Measurements from ENCODE around the gene TNFRSF1A.

DNA sequence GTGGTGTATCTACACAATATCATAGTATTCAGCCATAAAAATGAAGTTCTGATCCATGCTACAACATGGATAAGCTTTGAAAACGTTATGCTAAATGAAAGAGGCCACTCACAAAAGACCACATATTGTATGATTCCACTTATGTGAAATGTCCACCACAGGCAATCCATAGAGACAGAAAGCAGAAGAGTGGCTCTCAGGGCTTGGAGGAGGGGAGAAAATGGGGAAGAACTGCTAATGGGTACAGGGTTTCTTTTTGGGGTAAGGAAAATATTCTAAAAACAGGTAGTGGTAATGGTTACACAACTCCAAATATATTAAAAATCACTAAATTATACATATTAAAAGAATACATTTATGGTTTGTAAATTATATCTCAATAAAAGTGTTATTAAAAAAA lies 17.0 kb upstream of the TNFRSF1A start:
- no peak for TF ChIP-seq POLR2A (IDR thresholded peaks at IDR 0.05)
- TF ChIP-seq, protein P1, sequence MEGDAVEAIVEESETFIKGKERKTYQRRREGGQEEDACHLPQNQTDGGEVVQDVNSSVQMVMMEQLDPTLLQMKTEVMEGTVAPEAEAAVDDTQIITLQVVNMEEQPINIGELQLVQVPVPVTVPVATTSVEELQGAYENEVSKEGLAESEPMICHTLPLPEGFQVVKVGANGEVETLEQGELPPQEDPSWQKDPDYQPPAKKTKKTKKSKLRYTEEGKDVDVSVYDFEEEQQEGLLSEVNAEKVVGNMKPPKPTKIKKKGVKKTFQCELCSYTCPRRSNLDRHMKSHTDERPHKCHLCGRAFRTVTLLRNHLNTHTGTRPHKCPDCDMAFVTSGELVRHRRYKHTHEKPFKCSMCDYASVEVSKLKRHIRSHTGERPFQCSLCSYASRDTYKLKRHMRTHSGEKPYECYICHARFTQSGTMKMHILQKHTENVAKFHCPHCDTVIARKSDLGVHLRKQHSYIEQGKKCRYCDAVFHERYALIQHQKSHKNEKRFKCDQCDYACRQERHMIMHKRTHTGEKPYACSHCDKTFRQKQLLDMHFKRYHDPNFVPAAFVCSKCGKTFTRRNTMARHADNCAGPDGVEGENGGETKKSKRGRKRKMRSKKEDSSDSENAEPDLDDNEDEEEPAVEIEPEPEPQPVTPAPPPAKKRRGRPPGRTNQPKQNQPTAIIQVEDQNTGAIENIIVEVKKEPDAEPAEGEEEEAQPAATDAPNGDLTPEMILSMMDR (IDR thresholded peaks at IDR 0.05): no peak
- TF ChIP-seq POLR2AphosphoS5 (IDR thresholded peaks at IDR 0.05): no peak

Data from transverse colon (tissue), 4 donors.